SU-DHL-6 (cell line): ENCODE data around the gene C5orf63.

Experiments
- H2AFZ ChIP-seq: fragments of 200-600 bp; sonication (generic); 2 replicates; pipeline ENCODE4 v1.6.1; 2014; ENCODE audit warnings: low read depth, mild to moderate bottlenecking, moderate library complexity, mixed read lengths, antibody characterized with exemption, low read length; ENCODE audit not compliant: severe bottlenecking
- H3F3A ChIP-seq: fragments of 200-600 bp; shearing (Covaris generic); 2 replicates; pipeline ENCODE4 v1.6.0; 2016; ENCODE audit warnings: antibody characterized with exemption, mild to moderate bottlenecking; ENCODE audit not compliant: insufficient read depth
- H3K27ac ChIP-seq: fragments of 200-600 bp; sonication (generic); 2 replicates; pipeline ENCODE4 v1.5.1; 2016; ENCODE audit warnings: low read depth, mild to moderate bottlenecking, low read length, moderate library complexity, mixed read lengths
- H3K27me3 ChIP-seq: fragments of 200-600 bp; sonication (generic), shearing (Covaris generic); 2 replicates; pipeline ENCODE4 v1.6.0; 2014; ENCODE audit warnings: mild to moderate bottlenecking, low read length
- H3K36me3 ChIP-seq: fragments of 200-600 bp; sonication (generic); 2 replicates; pipeline ENCODE4 v1.6.1; 2014; ENCODE audit warnings: mild to moderate bottlenecking, low read length, mixed read lengths
- H3K4me2 ChIP-seq: fragments of 300-600, 200-600 bp; shearing (Covaris generic), sonication (generic); 2 replicates; pipeline ENCODE4 v1.6.0; 2014; ENCODE audit warnings: low read length, low read depth, mild to moderate bottlenecking; ENCODE audit not compliant: poor library complexity, severe bottlenecking
- H3K4me3 ChIP-seq: fragments of 200-600 bp; sonication (generic); 2 replicates; pipeline ENCODE4 v1.5.1; 2014; ENCODE audit warnings: antibody characterized with exemption, low read length, mild to moderate bottlenecking, mixed read lengths; ENCODE audit not compliant: insufficient read depth, poor library complexity, severe bottlenecking
- H3K79me2 ChIP-seq: fragments of 200-600 bp; sonication (generic); 2 replicates; pipeline ENCODE4 v1.6.1; 2014; ENCODE audit warnings: mild to moderate bottlenecking, low read length, moderate library complexity; ENCODE audit not compliant: insufficient read depth
- H3K9ac ChIP-seq: fragments of 200-600 bp; sonication (generic); 2 replicates; pipeline ENCODE4 v1.7.0; 2014; ENCODE audit warnings: mild to moderate bottlenecking, low read length
- H3K9me2 ChIP-seq: fragments of 200-600 bp; sonication (generic); replicated peaks from 2 replicates; pipeline ENCODE4 v1.6.1; 2014; ENCODE audit warnings: low read length; ENCODE audit not compliant: insufficient read depth
- H3K9me3 ChIP-seq: fragments of 200-600 bp; sonication (generic); 2 replicates; pipeline ENCODE4 v1.6.1; 2014; ENCODE audit warnings: low read length, mixed read lengths; ENCODE audit not compliant: insufficient read depth
- H4K20me1 ChIP-seq: fragments of 200-600 bp; sonication (generic); 2 replicates; pipeline ENCODE4 v1.6.1; 2014; ENCODE audit warnings: low read depth, mild to moderate bottlenecking, antibody characterized with exemption, low read length, moderate library complexity, mixed read lengths
- CTCF ChIP-seq: fragments of 200-600 bp; sonication (generic); IDR thresholded peaks from one replicate; pipeline ENCODE4 v1.5.1; 2017; ENCODE audit warnings: antibody characterized with exemption, mild to moderate bottlenecking, low read length, moderate library complexity; ENCODE audit not compliant: insufficient read depth, poor library complexity, severe bottlenecking
- EZH2phosphoT487 ChIP-seq: fragments of 200-600 bp; sonication (generic), shearing (Covaris generic); conservative IDR thresholded peaks from 2 replicates; pipeline ENCODE4 v1.6.1; 2018; ENCODE audit warnings: mild to moderate bottlenecking, antibody characterized with exemption, low read length, moderate library complexity, mixed read lengths

Gene C5orf63

GRCh38 chr5:127089191-127089590 lies 15.9 kb upstream of the C5orf63 start:
- H2AFZ ChIP-seq: no peak overlapping the region
- no peaks in the 10 kb centered on the region for H4K20me1 ChIP-seq
- no peaks in the 10 kb centered on the region for H3K27me3 ChIP-seq
- H3K9ac ChIP-seq: no peak overlapping the region
- H3K9me3 ChIP-seq: no peaks in the 10 kb centered on the region
- H3K4me3 ChIP-seq: no peak overlapping the region
- no peaks in the 10 kb centered on the region for H3K36me3 ChIP-seq
- H3K4me2 ChIP-seq: no peak overlapping the region
- no peaks in the 10 kb centered on the region for H3F3A ChIP-seq
- TF ChIP-seq EZH2phosphoT487: no peak
- no peak for TF ChIP-seq CTCF
- no peaks in the 10 kb centered on the region for H3K79me2 ChIP-seq
- H3K27ac ChIP-seq: no peak overlapping the region
- no peaks in the 10 kb centered on the region for H3K9me2 ChIP-seq

GRCh38 chr5:127088251-127088650 lies 14.9 kb upstream of the C5orf63 start:
- Histone ChIP-seq H3K27me3 (no peaks in the 10 kb centered on the region), H4K20me1 (no peaks in the 10 kb centered on the region), H2AFZ (no peak overlapping the region), H3K79me2 (no peaks in the 10 kb centered on the region), H3K27ac (no peak overlapping the region), H3K4me2 (no peak overlapping the region), H3K4me3 (no peak overlapping the region), H3F3A (no peaks in the 10 kb centered on the region), H3K9ac (no peak overlapping the region), H3K9me3 (no peaks in the 10 kb centered on the region), H3K36me3 (no peaks in the 10 kb centered on the region), H3K9me2 (no peaks in the 10 kb centered on the region)
- TF ChIP-seq EZH2phosphoT487 (no peak), CTCF (no peak)

GRCh38 chr5:127086589-127086988 lies 13.3 kb upstream of the C5orf63 start:
- H3K36me3 ChIP-seq: no peaks in the 10 kb centered on the region
- no peak overlapping the region for H3K9ac ChIP-seq
- H3K9me2 ChIP-seq: no peaks in the 10 kb centered on the region
- H3F3A ChIP-seq: no peaks in the 10 kb centered on the region
- TF ChIP-seq CTCF: no peak
- no peak for TF ChIP-seq EZH2phosphoT487
- no peaks in the 10 kb centered on the region for H4K20me1 ChIP-seq
- H3K27me3 ChIP-seq: no peaks in the 10 kb centered on the region
- H3K4me3 ChIP-seq: no peak overlapping the region
- no peak overlapping the region for H3K4me2 ChIP-seq
- no peaks in the 10 kb centered on the region for H3K79me2 ChIP-seq
- H2AFZ ChIP-seq: no peak overlapping the region
- H3K9me3 ChIP-seq: no peaks in the 10 kb centered on the region
- H3K27ac ChIP-seq: no peak overlapping the region
